Neural progenitor cell (in vitro differentiated cells): Measurements from ENCODE around the gene TAOK1.

ENCODE experiments used
- CTCF ChIP-seq: fragments of 200-600 bp; sonication (generic); IDR thresholded peaks from 2 replicates; pipeline ENCODE4 v1.5.1; 2017; ENCODE audit warnings: antibody characterized with exemption, mild to moderate bottlenecking
- EZH2 ChIP-seq: fragments of 200-600 bp; sonication (generic); IDR thresholded peaks from 2 replicates; pipeline ENCODE4 v1.6.1; 2017; ENCODE audit warnings: antibody characterized with exemption, mild to moderate bottlenecking, moderate library complexity
- EZH2phosphoT487 ChIP-seq: fragments of 200-600 bp; sonication (generic); IDR thresholded peaks from 2 replicates; pipeline ENCODE4 v1.6.1; 2017; ENCODE audit warnings: antibody characterized with exemption

GRCh38 chr17:29363716-29364115, 26.4 kb upstream of the TAOK1 start:
- no peak for TF ChIP-seq CTCF
- no peak for TF ChIP-seq EZH2phosphoT487
- no peak for TF ChIP-seq EZH2
